ENCODE results near the gene SH3PXD2A. TPM values are rescaled to one million over a fixed set of nuclear protein-coding genes. Genes with fewer than 3 reads are reported as not detected.
A peak's percentile ranks its signal among the peaks of the same experiment; 100 is the strongest.

SH3PXD2A gene
- total RNA-seq, 1 donor from 2014 or later = 36.8 TPM

- no peaks in the 10 kb centered on the region for H3K9me3 Mint-ChIP-seq
- H3K36me3 Mint-ChIP-seq = no peaks in the 10 kb centered on the region
- DNase-seq (ENCODE audit: low spot score in 2 of 2, unreplicated experiment in 2 of 2) = no peak
- peaks cover 29% of the 10 kb centered on the region for H3K4me1 Mint-ChIP-seq
- no peak overlapping the region for H3K4me3 Mint-ChIP-seq
- no peaks in the 10 kb centered on the region for H3K27me3 Mint-ChIP-seq (ENCODE audit: low read depth)
- H3K27ac Mint-ChIP-seq = peak overlapping the region; percentile 10
- TF ChIP-seq CTCF (IDR thresholded peaks at IDR 0.05; ENCODE audit: unreplicated experiment) = no peak
These were observed 168.2 kb downstream of the SH3PXD2A start for GRCh38 chr10:103687172-103687571.

- H3K36me3 Mint-ChIP-seq = no peaks in the 10 kb centered on the region
- H3K4me3 Mint-ChIP-seq = no peak overlapping the region
- TF ChIP-seq CTCF (IDR thresholded peaks at IDR 0.05; ENCODE audit: unreplicated experiment) = peak; percentile 98
- H3K4me1 Mint-ChIP-seq = peaks cover 24% of the 10 kb centered on the region
- H3K27ac Mint-ChIP-seq = peak overlapping the region; percentile 80
- DNase-seq (ENCODE audit: low spot score in 2 of 2, unreplicated experiment in 2 of 2) = peak; percentile 56 to 87
- no peaks in the 10 kb centered on the region for H3K27me3 Mint-ChIP-seq (ENCODE audit: low read depth)
- H3K9me3 Mint-ChIP-seq = no peaks in the 10 kb centered on the region
These were observed 169.3 kb downstream of the SH3PXD2A start for GRCh38 chr10:103685880-103686669.

GRCh38 chr10:103683851-103684250 is 171.5 kb downstream of the SH3PXD2A start:
- Mint-ChIP-seq H3K27ac (no peak overlapping the region), H3K27me3 (ENCODE audit: low read depth) (no peaks in the 10 kb centered on the region), H3K36me3 (no peaks in the 10 kb centered on the region), H3K4me3 (no peak overlapping the region), H3K9me3 (no peaks in the 10 kb centered on the region), H3K4me1 (peaks cover 21% of the 10 kb centered on the region)
- no peak for DNase-seq (ENCODE audit: low spot score in 2 of 2, unreplicated experiment in 2 of 2)
- no peak for TF ChIP-seq CTCF (IDR thresholded peaks at IDR 0.05; ENCODE audit: unreplicated experiment)

- H3K27ac Mint-ChIP-seq = no peak overlapping the region
- no peak overlapping the region for H3K4me3 Mint-ChIP-seq
- H3K27me3 Mint-ChIP-seq (ENCODE audit: low read depth) = no peaks in the 10 kb centered on the region
- no peaks in the 10 kb centered on the region for H3K9me3 Mint-ChIP-seq
- H3K36me3 Mint-ChIP-seq = no peaks in the 10 kb centered on the region
- peaks cover 22% of the 10 kb centered on the region for H3K4me1 Mint-ChIP-seq
- no peak for TF ChIP-seq CTCF (IDR thresholded peaks at IDR 0.05; ENCODE audit: unreplicated experiment)
- DNase-seq (ENCODE audit: low spot score in 2 of 2, unreplicated experiment in 2 of 2) = no peak
These were observed 172.7 kb downstream of the SH3PXD2A start for GRCh38 chr10:103682631-103683030.

- no peak overlapping the region for H3K27ac Mint-ChIP-seq
- H3K36me3 Mint-ChIP-seq = no peaks in the 10 kb centered on the region
- no peak for TF ChIP-seq CTCF (IDR thresholded peaks at IDR 0.05; ENCODE audit: unreplicated experiment)
These were observed 173.6 kb downstream of the SH3PXD2A start for GRCh38 chr10:103681617-103682399.

More at GRCh38 chr10:103681617-103682399, 173.6 kb downstream of the SH3PXD2A start:
- Mint-ChIP-seq H3K4me1 (peaks cover 25% of the 10 kb centered on the region), H3K27me3 (ENCODE audit: low read depth) (no peaks in the 10 kb centered on the region), H3K9me3 (no peaks in the 10 kb centered on the region), H3K4me3 (no peak overlapping the region)
- DNase-seq (ENCODE audit: low spot score in 2 of 2, unreplicated experiment in 2 of 2) = no peak

All from mesothelial cell of epicardium (in vitro differentiated cells).